OCI-LY7 (cell line): ENCODE data around the gene SLC17A9. TPM values are rescaled to one million over a fixed set of nuclear protein-coding genes. Genes with fewer than 3 reads are reported as not detected.

Experiments used
- Bru-seq: library from RNA; stranded (reverse); fragments of 400-500 nt; gene quantifications from one replicate; lab custom pipeline; 2021; lab: Mats Ljungman, UMichigan
- BruChase-seq, 2 experiments: library from RNA; stranded (reverse); fragments of 400-500 nt; gene quantifications; one replicate each; lab custom pipeline; 2021; lab: Mats Ljungman, UMichigan
- BruUV-seq: library from RNA; stranded (reverse); fragments of 400-500 nt; replicated peaks from 2 replicates; lab custom pipeline; 2021; lab: Mats Ljungman, UMichigan
- CTCF ChIA-PET: fragments of 300-600 bp; sonication (Branson Sonifier 250); formaldehyde crosslinking; loops from one replicate; lab custom pipeline; 2022; ENCODE audit warnings: antibody characterized with exemption; ENCODE audit not compliant: unreplicated experiment; lab: Charles Lee
- POLR2A ChIA-PET: fragments of 300-600 bp; sonication (Branson Sonifier 250); formaldehyde crosslinking; loops from one replicate; lab custom pipeline; 2022; ENCODE audit warnings: antibody characterized with exemption; lab: Charles Lee
- DNase-seq: peaks from one replicate; pipeline ENCODE4 v3.0.0-alpha.2; 2015; ENCODE audit warnings: low spot score
- H2AFZ ChIP-seq: fragments of 200-600 bp; sonication (generic), shearing (Covaris generic); 2 replicates; pipeline ENCODE4 v1.6.1; 2014; ENCODE audit warnings: mild to moderate bottlenecking, antibody characterized with exemption, low read length, moderate library complexity
- H3K27ac ChIP-seq: fragments of 200-600 bp; sonication (generic); 2 replicates; pipeline ENCODE4 v1.5.1; 2014; ENCODE audit warnings: mixed run types, low read depth, mild to moderate bottlenecking, moderate library complexity, low read length, inconsistent platforms; ENCODE audit not compliant: poor library complexity, severe bottlenecking
- H3K36me3 ChIP-seq: fragments of 200-600 bp; sonication (generic); 2 replicates; pipeline ENCODE4 v1.6.1; 2014; ENCODE audit warnings: mild to moderate bottlenecking, antibody characterized with exemption, low read length, moderate library complexity, mixed read lengths; ENCODE audit not compliant: insufficient read depth
- H3K4me1 ChIP-seq: fragments of 200-600 bp; sonication (generic); 2 replicates; pipeline ENCODE4 v1.5.1; 2014; ENCODE audit warnings: mild to moderate bottlenecking, low read length; ENCODE audit not compliant: insufficient read depth, poor library complexity, severe bottlenecking
- H3K4me2 ChIP-seq: fragments of 200-600 bp; sonication (generic); 2 replicates; pipeline ENCODE4 v1.6.1; 2014; ENCODE audit warnings: mild to moderate bottlenecking, low read length
- H3K4me3 ChIP-seq: fragments of 200-600 bp; sonication (generic); 2 replicates; pipeline ENCODE4 v1.5.1; 2014; ENCODE audit warnings: mild to moderate bottlenecking, low read depth, low read length; ENCODE audit not compliant: poor library complexity, severe bottlenecking
- H3K79me2 ChIP-seq: fragments of 200-600 bp; sonication (generic); 2 replicates; pipeline ENCODE4 v1.6.1; 2016; ENCODE audit warnings: low read depth, mild to moderate bottlenecking, low read length, moderate library complexity, mixed read lengths; ENCODE audit not compliant: insufficient read depth
- H3K9me2 ChIP-seq: fragments of 200-600 bp; sonication (generic); 2 replicates; pipeline ENCODE4 v1.6.1; 2016; ENCODE audit warnings: mild to moderate bottlenecking, low read length, mixed read lengths; ENCODE audit not compliant: insufficient read depth
- H3K9me3 ChIP-seq: fragments of 200-600 bp; sonication (generic); 2 replicates; pipeline ENCODE4 v1.6.1; 2014; ENCODE audit warnings: mild to moderate bottlenecking, mixed run types, low read length, mixed read lengths
- H4K20me1 ChIP-seq: fragments of 200-600 bp; sonication (generic); 2 replicates; pipeline ENCODE4 v1.6.1; 2014; ENCODE audit warnings: mild to moderate bottlenecking, antibody characterized with exemption, low read length, moderate library complexity, mixed read lengths; ENCODE audit not compliant: insufficient read depth
- EZH2phosphoT487 ChIP-seq: fragments of 200-600 bp; sonication (generic); IDR thresholded peaks from 2 replicates; pipeline ENCODE4 v1.6.1; 2018; ENCODE audit warnings: low read depth, borderline replicate concordance, mild to moderate bottlenecking, mixed run types, antibody characterized with exemption, low read length, moderate library complexity, mixed read lengths
- intact Hi-C: fragments of 100-400 bp; cut with micrococcal nuclease; formaldehyde crosslinking; loops from one replicate; pipeline ENCODE4 v1.10.0; 2022; ENCODE audit not compliant: unreplicated experiment
- long read RNA-seq: library from polyadenylated mRNA; stranded (forward); transcript quantifications from one replicate; pipeline ENCODE4 v2.0.0, GENCODE V29; 2022
- total RNA-seq, 2 experiments: library from RNA; depleted of rRNA in 1 of 2; stranded (reverse); fragments of >200 nt in 1 of 2; shearing (Covaris generic) in 1 of 2; gene quantifications; 2 replicates each; pipeline ENCODE4 v1.2.3, GENCODE V29; 2014 to 2022
- TF ChIP-seq, protein P1 (sequence below): fragments of 200-600 bp; sonication (generic); conservative IDR thresholded peaks from 2 replicates; pipeline ENCODE4 v1.5.1; 2014; ENCODE audit warnings: mild to moderate bottlenecking, antibody characterized with exemption, low read length, moderate library complexity, mixed read lengths

The SLC17A9 gene
- 1.7 and 2.0 TPM in 2 replicates for total RNA-seq (2014; rRNA removed; shearing (Covaris generic))
- 8.1 and 13.2 TPM in 2 replicates for total RNA-seq (2022)
- Bru-seq, nascent RNA: percentile 32 among the genes with signal in this experiment
- percentile 39 among the genes with signal in this experiment for BruChase-seq, experiment 1, labeled RNA remaining after a 6-hour chase
- BruChase-seq, experiment 2, labeled RNA remaining after a 2-hour chase: percentile 46 among the genes with signal in this experiment
- long read RNA-seq, partial matches to known transcripts: 3 of 10 reads
- long read RNA-seq, other reads (novel, unspliced or antisense): 5 of 10 reads

DNA sequence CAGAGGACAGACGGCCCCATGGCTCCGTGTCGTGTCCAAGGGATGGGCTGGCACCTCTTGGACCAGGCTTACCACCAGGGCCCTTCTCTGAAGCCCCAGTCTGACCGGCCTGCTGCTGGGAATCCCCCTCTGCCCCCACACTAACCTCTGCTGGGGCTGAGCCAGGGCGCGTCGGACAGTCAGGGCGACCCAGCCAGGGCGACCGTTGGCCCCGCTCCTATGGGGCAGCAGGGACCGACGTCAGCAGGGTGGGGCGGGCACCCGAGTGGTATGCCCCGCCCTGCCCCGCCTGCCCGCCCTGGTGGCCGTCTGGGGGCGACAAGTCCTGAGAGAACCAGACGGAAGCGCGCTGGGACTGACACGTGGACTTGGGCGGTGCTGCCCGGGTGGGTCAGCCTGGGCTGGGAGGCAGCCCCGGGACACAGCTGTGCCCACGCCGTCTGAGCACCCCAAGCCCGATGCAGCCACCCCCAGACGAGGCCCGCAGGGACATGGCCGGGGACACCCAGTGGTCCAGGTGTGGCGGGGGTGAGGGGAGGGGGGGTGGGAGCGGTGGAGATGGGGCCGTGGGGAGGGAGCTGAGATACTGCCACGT is at the start of gene SLC17A9:
Gene SLC17A9, plus strand, starts transcription at position 337 of the 595 bp plus-strand sequence. Its CDS starts 122 bp downstream, at position 459.
- peaks cover 24% of the 10 kb centered on the region for H3K4me1 ChIP-seq
- H3K36me3 ChIP-seq: peaks cover 32% of the 10 kb centered on the region
- no peaks in the 10 kb centered on the region for H4K20me1 ChIP-seq
- no peaks in the 10 kb centered on the region for H3K9me2 ChIP-seq
- peak within 1 kb of the TSS; percentile 58 for H2AFZ ChIP-seq
- POLR2A ChIA-PET: interaction anchor here (0.8 kb wide), 1 partner anchor 16 kb away, joined by 4 read pairs; no protein-coding TSS in a partner anchor
- BruUV-seq: no TSS peak
- H3K4me3 ChIP-seq: peak within 1 kb of the TSS; percentile 44
- no peak for DNase-seq
- TF ChIP-seq, protein P1, sequence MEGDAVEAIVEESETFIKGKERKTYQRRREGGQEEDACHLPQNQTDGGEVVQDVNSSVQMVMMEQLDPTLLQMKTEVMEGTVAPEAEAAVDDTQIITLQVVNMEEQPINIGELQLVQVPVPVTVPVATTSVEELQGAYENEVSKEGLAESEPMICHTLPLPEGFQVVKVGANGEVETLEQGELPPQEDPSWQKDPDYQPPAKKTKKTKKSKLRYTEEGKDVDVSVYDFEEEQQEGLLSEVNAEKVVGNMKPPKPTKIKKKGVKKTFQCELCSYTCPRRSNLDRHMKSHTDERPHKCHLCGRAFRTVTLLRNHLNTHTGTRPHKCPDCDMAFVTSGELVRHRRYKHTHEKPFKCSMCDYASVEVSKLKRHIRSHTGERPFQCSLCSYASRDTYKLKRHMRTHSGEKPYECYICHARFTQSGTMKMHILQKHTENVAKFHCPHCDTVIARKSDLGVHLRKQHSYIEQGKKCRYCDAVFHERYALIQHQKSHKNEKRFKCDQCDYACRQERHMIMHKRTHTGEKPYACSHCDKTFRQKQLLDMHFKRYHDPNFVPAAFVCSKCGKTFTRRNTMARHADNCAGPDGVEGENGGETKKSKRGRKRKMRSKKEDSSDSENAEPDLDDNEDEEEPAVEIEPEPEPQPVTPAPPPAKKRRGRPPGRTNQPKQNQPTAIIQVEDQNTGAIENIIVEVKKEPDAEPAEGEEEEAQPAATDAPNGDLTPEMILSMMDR: no peak
- no peak for TF ChIP-seq EZH2phosphoT487
- no peaks in the 10 kb centered on the region for H3K79me2 ChIP-seq
- peak within 1 kb of the TSS; percentile 72 for H3K4me2 ChIP-seq
- CTCF ChIA-PET: no interaction called here
- peak within 1 kb of the TSS; percentile 89 for H3K27ac ChIP-seq
- H3K9me3 ChIP-seq: peaks cover 10% of the 10 kb centered on the region
- intact Hi-C loops: loop anchor here (10.0 kb wide), 1 partner anchor 52 kb away; the partner anchor contains the start of gene BHLHE23

GRCh38 chr20:62902926-62903615 is 49.4 kb upstream of the SLC17A9 start:
- intact Hi-C loops: no loop called here
- no peaks in the 10 kb centered on the region for H3K9me2 ChIP-seq
- ChIA-PET POLR2A (no interaction called here), CTCF (no interaction called here)
- no peak overlapping the region for H2AFZ ChIP-seq
- DNase-seq: no peak
- H3K27ac ChIP-seq: no peak overlapping the region
- 0 out of 2 replicates have a peak, but pooled peaks cover 4% of the 10 kb centered on the region for H4K20me1 ChIP-seq
- no peak overlapping the region for H3K4me2 ChIP-seq
- no TSS peak for BruUV-seq
- H3K4me3 ChIP-seq: no peak overlapping the region
- no peaks in the 10 kb centered on the region for H3K9me3 ChIP-seq
- H3K79me2 ChIP-seq: peaks cover 7% of the 10 kb centered on the region
- no peak for TF ChIP-seq EZH2phosphoT487
- TF ChIP-seq, protein P1: no peak
- peaks cover 77% of the 10 kb centered on the region for H3K36me3 ChIP-seq
- H3K4me1 ChIP-seq: peaks cover 15% of the 10 kb centered on the region
